Endothelial cell of hepatic sinusoid (primary cell): Measurements from ENCODE around the gene PTPRO.

Experiments used
- in situ Hi-C: cut with HindIII; loops from 2 replicates; pipeline ENCODE4 v1.10.0; 2017; ENCODE audit warnings: low sequenced_read_pairs

PTPRO gene

GRCh38 chr12:15443611-15444010, 121.3 kb downstream of the PTPRO start:
- in situ Hi-C loops = no loop called here

GRCh38 chr12:15444523-15444922, 122.2 kb downstream of the PTPRO start:
- in situ Hi-C loops = no loop called here

- in situ Hi-C loops = no loop called here
Measured at GRCh38 chr12:15446807-15447206, 124.5 kb downstream of the PTPRO start.

GRCh38 chr12:15453613-15454012, 131.3 kb downstream of the PTPRO start:
- in situ Hi-C loops = no loop called here

- in situ Hi-C loops = no loop called here
Measured at GRCh38 chr12:15458008-15458407, 135.7 kb downstream of the PTPRO start.

- in situ Hi-C loops = loop anchor here (10.0 kb wide), 1 partner anchor 64 kb away; no protein-coding TSS in a partner anchor
Measured at GRCh38 chr12:15468911-15469310, 146.6 kb downstream of the PTPRO start.

- in situ Hi-C loops = loop anchor here (10.0 kb wide), 1 partner anchor 65 kb away; no protein-coding TSS in a partner anchor
Measured at GRCh38 chr12:15469356-15469755, 147.0 kb downstream of the PTPRO start.

- in situ Hi-C loops = no loop called here
Measured at GRCh38 chr12:15472036-15472435, 149.7 kb downstream of the PTPRO start.

GRCh38 chr12:15474766-15475165, 152.5 kb downstream of the PTPRO start:
- in situ Hi-C loops = no loop called here

- in situ Hi-C loops = no loop called here
Measured at GRCh38 chr12:15477761-15478160, 155.5 kb downstream of the PTPRO start.

- in situ Hi-C loops = no loop called here
Measured at GRCh38 chr12:15481846-15482245, 159.5 kb downstream of the PTPRO start.

- in situ Hi-C loops = no loop called here
Measured at GRCh38 chr12:15485466-15485865, 163.2 kb downstream of the PTPRO start.

- in situ Hi-C loops = no loop called here
Measured at GRCh38 chr12:15486859-15487258, 164.6 kb downstream of the PTPRO start.

- in situ Hi-C loops = no loop called here
Measured at GRCh38 chr12:15488481-15488880, 166.2 kb downstream of the PTPRO start.

- in situ Hi-C loops = no loop called here
Measured at GRCh38 chr12:15494329-15495046, 172.2 kb downstream of the PTPRO start.

GRCh38 chr12:15495746-15496145, 173.4 kb downstream of the PTPRO start:
- in situ Hi-C loops = no loop called here

- in situ Hi-C loops = no loop called here
Measured at GRCh38 chr12:15496738-15497137, 174.4 kb downstream of the PTPRO start.

GRCh38 chr12:15497671-15498292, 175.5 kb downstream of the PTPRO start:
- in situ Hi-C loops = no loop called here

- in situ Hi-C loops = no loop called here
Measured at GRCh38 chr12:15502211-15502610, 179.9 kb downstream of the PTPRO start.

GRCh38 chr12:15505616-15506015, 183.3 kb downstream of the PTPRO start:
- in situ Hi-C loops = no loop called here

- in situ Hi-C loops = no loop called here
Measured at GRCh38 chr12:15515010-15515409, 192.7 kb downstream of the PTPRO start.

GRCh38 chr12:15520083-15520482, 197.8 kb downstream of the PTPRO start:
- in situ Hi-C loops = no loop called here
